Measurements from ENCODE around the gene TM9SF3.

The TM9SF3 gene

DNA sequence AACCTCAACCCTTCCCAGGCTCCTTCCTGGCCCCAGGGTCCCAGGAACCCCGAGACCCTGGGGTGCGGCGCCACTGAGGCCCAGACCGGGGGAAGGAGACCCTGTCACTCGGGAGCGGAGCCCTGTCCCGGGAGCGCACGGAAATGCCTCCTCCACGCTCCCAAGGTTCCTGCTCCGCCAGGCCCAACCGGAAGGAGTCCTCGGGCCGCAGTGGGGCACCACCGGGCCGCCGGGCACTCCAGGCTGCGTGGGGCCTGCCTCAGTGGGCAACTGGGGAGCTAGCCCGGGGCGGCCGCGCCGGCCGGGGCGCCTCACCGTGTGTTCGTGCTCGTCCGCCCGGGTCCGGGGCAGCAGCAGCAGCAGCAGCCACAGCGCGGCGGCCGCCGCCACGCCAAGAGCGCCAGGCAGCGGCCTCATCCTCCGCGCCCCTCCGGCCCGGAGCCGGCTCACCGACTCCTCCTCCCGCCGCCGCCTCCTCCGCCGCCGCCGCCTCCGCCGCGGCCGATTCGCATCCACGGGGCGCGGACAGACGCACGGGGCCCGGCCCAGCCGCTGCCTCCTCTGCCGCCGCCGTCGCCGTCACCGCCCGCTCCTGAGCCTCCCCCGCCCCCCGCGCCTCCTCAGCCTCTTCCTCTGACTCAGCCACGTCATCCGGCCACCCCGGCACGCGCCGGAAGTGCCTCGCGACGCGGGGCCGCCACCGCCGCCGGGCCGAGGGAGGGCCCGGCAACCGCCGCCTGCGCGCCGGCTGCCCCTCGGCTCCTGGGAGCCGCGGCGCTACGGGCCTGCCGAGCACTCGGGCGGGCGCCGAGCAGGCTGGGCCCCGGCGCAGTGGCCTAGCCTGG, at the start of gene TM9SF3:
TM9SF3 (minus strand) TSS at position 594 of the 845 bp plus-strand sequence; CDS start at position 417, 177 bp downstream.
- no peak for DNase-seq (ENCODE audit: low read depth, low spot score)
- H3K27ac ChIP-seq: peak within 1 kb of the TSS; percentile 97

DNA sequence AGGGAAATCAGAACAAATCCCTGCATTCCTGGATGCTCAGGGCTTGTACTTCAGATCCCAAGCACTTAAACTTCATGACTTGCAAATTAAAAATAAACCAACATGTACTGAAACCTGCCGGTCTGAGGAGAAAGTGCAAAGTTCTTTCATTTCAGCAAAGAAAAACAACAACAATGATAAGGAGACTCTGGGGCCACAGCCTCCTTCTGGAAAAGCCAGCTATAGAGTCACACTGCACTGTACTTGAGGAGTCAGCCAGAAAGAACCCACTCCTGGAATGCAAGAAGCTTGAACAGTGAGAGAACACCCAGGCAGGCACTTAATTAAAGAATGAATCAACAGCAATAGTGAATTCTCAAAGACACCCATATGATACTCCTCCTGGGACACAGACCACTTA, 49.7 kb upstream of the TM9SF3 start:
- H3K27ac ChIP-seq: no peak overlapping the region
- no peak for DNase-seq (ENCODE audit: low read depth, low spot score)

DNA sequence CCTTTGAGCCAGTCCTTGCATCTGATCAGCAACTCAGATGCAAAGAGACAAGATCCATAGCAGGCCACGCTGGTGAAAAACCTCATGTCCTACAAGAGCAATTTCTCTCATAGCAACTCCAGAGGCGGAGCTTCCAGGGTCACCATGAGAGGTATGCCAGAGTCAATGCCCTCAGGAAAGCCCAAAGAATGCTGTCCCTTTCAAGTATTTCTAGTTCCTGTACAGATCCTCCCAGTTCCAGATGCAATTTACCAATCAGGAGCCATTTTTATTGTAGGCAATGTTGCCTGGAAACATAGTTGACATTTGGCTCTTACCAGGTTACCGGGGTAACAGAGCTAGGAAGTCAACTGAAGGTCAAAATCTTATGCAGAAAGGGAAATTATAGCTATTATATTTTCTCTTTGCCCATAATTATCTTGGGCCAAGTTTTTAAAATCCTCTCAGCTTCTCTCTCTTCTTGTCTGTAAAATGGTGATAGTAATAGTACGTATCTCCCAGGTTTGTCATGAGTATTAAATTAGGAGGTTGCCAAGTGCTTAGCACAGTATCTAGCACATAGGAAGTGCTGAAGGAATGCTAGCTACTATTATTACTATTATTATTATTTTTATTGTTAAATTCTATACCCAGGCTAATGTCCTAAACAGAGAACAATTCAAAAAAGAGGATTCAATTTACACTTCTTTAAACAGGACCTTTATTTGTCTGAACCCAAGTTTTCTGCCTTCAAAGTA, 46.3 kb upstream of the TM9SF3 start:
- no peak for DNase-seq (ENCODE audit: low read depth, low spot score)
- H3K27ac ChIP-seq: no peak overlapping the region

DNA sequence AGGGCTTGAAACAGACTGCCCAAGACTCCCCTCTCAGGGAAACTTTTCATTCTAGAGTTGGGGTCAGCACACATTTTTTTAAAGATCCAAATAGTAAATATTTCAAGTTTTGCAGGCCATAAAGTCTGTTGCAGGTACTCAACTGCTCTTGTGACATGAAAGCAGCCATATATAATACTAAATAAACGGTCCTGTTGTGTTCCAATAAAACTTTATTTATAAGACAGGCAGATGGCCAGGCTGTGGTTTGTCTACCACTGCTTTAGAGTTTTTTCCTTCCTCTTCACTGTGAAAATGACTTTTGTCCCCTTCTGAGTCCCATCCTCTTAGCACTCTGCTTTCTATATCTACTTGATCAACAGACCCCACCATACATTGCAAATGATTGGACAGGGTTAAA, 40.5 kb upstream of the TM9SF3 start:
- DNase-seq (ENCODE audit: low read depth, low spot score): no peak
- H3K27ac ChIP-seq: no peak overlapping the region

DNA sequence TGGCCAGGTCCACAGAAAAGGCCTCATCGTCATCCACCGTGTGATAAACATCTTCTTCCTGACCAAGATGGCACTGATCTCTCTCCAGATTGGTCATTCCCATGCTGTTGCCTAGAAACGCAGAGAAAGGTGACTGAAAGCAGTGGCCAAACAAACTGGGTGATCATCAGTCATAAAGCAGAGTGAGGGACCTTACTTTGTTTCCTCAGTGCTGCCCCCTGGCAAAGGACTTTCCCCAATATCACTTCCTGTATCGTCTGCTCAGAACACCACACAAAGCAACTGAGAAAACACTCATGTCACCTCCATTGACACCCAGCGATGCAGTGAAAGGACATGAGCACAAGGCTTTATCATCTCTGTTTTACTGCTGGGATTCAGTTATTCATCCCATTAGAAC, 40.0 kb upstream of the TM9SF3 start:
- DNase-seq (ENCODE audit: low read depth, low spot score): no peak
- H3K27ac ChIP-seq: no peak overlapping the region

DNA sequence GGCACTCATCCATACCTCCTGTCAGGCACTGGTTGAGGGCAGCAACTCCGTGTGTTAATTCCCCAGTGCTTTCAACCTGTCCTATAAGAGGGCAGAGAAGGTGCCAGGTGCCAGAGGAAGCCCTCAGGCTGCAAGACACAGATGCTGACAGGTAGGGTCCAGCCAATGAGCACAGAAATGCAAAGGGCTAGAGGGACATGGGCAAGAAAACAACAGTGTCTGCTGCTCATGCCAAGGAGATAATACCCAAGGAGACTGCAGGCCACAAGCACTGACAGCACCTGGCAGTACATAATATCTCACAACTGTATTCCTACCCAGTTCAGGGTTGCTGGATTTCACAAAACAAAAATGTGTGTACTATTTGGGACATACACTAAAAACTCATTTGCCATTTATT, 38.4 kb upstream of the TM9SF3 start:
- DNase-seq (ENCODE audit: low read depth, low spot score): no peak

DNA sequence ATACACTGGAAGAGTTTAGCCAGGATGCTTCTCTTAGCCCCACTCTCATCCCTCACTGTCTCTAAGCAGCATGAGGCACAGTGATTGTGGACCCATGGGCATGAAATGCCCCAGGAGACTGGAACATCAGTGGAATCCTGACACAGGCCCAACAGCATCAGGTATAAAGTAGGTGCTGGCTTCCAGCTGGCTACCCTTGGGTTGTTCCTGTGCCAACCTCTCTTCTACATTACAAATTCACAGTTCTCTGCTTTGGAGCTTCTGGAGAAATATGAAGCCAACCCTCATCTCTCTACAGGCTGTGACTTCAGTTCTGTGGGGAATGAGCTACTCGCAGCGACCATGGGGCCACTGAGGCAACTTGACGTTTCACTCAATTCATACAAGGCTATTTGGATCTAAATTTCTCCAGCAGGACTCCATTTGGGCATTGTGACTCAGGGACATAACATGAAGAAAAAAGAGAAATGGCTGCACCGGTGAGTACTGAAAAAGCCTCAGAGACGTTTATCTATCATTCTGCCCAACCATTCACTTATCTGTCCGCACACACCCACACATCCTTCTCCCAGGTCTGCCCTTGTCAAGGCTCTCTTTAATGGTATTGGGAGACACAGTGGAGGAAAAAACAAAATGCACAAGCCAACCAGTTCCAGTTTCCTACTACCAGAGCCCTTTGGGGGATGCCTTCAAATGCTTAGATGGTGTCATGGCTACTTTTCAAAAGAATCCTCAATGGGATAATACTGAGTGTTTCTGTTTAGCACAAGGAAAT, 35.4 kb upstream of the TM9SF3 start:
- DNase-seq (ENCODE audit: low read depth, low spot score): no peak
- no peak overlapping the region for H3K27ac ChIP-seq

More for the DNA sequence above, 38.4 kb upstream of the TM9SF3 start:
- no peak overlapping the region for H3K27ac ChIP-seq

DNA sequence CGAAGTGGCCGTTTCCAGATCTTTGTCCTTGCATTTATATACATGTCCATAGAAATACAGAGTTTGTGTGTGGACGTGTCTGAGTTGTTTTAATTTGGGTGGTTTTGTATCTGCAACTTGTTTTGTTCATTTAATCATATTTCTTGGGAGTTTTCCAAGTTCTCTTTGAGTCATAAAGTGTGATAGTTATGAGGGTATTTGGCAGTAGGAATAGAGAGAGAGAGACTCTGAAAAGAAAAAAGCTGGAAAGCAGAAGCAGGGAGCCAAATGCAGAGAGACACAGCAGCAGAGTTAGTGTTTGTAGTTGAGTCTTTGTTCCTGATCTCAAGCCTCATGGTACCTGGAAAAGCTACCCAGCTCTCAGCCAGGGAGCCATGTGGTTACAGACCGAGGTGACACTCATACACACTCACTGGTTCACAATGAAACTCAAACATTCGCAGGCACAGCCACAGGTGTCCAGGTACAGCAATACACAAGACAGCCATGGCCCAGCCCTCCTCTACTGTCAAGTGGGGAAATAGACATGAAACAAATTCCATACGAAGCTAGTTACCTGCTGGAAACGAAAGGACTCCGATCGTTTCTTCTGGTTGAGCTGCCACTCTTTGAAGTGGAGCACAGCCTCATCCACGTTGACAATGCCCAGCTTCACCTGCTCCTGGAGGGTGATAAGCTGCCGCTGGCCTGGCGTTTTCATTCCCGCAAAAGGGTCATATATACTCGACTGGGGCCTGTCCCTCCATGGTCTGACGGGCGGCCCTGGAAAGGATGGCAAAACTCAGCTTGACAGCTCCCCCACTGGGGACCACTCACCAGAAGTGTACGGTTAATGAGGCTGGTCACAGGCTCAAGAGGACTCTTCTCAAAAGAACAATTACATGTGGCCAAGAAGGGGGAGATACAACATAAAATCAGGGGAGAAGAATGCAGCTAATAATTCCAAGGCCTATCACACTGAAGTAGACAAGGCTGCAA, 33.3 kb upstream of the TM9SF3 start:
- no peak overlapping the region for H3K27ac ChIP-seq
- no peak for DNase-seq (ENCODE audit: low read depth, low spot score)

DNA sequence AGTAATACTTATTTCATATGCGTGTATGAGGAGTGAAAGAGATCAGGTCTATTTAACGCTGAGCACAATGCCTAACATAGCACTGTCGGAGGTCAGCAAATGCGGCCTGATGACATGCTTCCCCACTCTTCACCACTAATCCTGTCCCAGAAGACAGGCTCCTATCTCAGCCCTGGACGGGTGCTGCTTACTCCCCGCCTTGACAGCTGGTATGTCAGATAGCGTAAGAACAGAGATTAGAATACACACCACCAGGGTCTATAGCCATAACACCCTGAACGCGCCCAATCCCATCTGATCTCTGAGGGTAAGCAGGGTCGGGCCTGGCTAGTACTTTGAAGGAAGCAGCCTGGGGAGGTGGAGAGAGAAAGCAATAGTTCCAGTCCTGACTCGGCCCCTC, 32.3 kb upstream of the TM9SF3 start:
- H3K27ac ChIP-seq: no peak overlapping the region
- no peak for DNase-seq (ENCODE audit: low read depth, low spot score)

DNA sequence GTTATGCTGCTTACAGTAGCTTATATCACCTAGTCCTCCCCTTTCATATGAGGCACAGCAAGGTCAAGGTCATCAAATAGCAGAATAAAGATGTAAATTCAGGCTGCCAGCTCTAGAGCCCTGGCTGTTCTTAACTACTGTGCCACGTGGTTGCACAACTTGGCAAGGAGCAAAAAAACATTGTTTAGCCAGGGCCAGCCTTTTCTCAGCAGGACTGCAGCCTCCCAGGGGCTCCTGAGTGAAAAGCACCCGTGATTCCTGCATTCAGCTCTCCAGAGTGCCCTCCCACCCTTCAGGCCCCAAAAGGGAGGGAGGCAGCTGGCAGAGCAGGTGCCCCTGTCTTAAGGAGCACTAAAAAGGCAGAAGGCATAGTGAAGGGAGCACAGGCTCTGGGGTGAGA, 31.8 kb upstream of the TM9SF3 start:
- no peak for DNase-seq (ENCODE audit: low read depth, low spot score)
- H3K27ac ChIP-seq: no peak overlapping the region

DNA sequence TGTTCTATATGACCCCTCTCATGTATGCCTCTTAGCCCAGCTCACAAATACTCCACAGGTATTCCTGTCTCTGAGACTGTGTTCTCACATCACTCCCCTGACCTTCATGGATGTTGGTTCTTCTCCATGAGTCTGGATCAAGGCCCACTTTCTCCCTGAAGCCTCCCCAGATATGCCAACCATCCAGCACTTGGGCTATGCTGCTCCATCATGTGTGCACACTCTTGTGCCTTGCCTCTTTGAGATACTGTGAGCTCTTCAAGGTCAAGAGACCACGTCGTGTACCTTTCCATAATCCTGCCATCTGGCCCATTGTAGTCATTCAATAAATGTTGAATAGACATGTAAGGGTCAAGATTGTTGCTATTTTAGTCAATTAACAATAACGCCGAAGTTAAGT, 30.1 kb upstream of the TM9SF3 start:
- H3K27ac ChIP-seq: no peak overlapping the region
- DNase-seq (ENCODE audit: low read depth, low spot score): no peak

DNA sequence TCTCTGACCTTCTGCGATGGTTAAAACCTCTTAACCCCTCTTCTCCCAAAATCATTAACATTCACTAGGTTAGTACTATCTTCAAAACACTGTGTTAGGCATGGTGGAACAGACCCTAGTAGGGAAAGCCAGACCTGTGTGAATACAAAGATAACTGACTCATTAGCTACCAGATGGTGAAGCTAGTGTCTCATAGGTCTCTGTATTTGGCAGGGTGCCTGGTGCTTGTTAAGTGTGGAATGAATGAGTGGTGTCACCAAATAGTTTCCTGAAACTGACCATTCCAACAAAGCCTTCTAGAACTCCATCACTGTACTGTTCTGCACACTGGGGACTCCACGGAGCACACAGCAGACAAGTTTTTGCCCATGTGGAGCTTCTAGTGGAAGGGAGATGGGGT, 27.7 kb upstream of the TM9SF3 start:
- no peak overlapping the region for H3K27ac ChIP-seq
- peak; percentile 70 for DNase-seq (ENCODE audit: low read depth, low spot score)

DNA sequence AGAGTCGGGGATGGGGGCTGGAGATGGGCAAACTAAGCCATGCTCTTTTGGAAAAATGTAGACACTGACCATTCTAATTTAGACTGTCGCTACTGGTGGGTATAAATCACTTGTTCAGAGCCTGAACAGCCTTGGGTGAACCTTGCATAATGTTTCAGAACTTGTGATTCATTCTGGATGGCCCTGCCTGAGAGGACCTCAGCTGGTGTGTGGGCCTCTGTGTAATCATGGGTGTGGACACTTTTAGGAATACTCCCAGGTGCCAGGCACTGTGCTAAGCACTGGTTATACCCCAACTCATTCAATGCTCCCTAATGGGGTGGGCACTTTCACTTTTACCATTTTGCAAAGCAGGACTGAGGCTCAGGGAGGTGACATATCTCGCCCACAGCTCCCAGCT, 26.8 kb upstream of the TM9SF3 start:
- no peak for DNase-seq (ENCODE audit: low read depth, low spot score)
- H3K27ac ChIP-seq: no peak overlapping the region

DNA sequence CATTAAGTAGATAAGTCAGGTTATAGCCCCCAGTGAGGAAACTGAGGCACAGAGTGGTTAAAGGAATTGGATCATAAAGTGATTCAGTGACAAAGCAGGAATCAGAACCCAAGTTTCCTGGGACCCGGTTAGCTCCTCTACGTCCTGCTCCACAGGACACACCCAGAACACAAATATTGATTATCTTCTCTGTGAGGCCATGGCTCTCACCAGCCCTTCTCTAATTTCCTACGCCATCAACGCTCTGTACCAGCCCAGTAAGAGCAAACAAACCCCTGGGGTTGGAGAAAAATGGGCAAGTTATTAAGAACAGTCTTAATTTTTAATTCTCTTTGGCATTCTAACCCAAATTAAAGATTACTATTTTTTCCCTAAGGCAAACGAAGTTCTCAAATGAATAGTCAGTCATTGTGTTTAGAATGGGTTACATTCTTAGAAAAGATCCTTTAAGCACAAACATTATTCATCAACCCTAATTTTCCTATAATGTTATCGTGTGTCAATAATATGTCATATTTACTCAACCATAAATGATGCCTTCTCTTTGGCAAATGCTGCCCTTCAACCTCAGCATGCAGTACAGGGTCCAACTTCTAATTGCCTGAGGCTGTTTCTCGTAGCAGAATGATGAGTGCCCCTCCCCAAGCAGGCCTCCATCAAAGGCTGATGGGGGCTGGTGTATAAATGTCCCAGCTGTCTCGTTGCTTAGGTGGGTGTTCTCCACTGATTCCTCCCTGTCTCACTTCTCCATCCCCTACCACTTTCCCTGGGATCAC, 25.4 kb upstream of the TM9SF3 start:
- H3K27ac ChIP-seq: no peak overlapping the region
- DNase-seq (ENCODE audit: low read depth, low spot score): no peak

DNA sequence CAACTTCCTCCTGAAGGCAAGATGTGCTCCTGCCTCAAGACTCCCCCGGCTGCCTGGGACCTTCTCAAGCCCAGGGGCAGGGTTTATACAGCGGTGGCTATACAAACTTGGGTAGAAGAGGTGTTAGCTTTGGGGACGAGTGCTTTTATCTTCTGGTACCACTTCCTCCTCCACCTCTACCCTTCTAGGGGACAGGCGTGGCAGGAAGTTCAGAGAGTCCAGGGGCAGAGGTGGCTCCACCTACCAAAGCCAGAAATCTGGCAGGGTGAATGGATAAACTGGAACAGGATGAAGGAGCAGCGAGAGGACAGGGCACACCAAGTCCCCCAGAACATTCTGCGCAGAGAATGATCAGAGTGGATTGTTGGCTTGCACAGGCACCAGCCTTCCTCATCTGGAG, 24.0 kb upstream of the TM9SF3 start:
- no peak overlapping the region for H3K27ac ChIP-seq
- no peak for DNase-seq (ENCODE audit: low read depth, low spot score)

DNA sequence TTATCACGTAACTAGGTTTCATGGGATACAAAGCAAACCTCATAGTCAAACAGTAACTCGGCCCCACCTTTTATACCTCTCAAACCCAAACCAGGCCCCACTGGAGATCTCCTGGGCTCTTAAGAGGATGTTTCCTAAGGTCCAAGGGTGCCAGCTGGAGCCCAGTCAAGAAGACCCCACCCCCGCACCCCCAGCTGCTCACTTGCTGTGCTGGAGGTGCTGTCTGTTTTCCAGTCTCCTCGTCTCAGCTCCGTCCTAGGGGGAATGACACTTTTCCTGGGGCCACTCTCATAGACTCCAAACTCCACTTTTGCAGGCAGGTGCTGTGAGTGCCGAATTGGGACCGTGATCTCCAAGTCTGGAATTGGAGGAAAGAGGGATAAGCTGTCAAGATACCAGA, 22.7 kb upstream of the TM9SF3 start:
- no peak overlapping the region for H3K27ac ChIP-seq

DNA sequence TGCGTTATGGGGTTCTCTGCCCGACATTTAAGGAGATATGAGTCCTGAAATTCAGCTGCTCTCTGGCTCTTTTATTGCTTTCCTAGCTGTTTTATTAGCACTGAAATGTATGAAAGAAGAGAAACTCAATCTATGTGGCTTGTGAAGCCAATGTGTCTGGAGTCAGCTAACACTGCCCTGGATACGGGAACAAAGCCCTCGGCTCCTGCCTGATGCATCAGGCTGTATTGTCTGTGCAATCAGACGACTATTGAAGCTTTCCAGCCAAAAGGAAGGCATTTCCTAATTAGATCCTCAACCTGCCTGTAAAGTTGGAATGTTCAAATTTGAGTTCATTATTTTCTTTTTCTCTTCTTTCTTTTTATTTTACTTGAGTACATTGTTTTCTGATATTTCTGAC, 22.0 kb upstream of the TM9SF3 start:
- DNase-seq (ENCODE audit: low read depth, low spot score): no peak
- no peak overlapping the region for H3K27ac ChIP-seq

More for the DNA sequence above, 22.7 kb upstream of the TM9SF3 start:
- DNase-seq (ENCODE audit: low read depth, low spot score): no peak

DNA sequence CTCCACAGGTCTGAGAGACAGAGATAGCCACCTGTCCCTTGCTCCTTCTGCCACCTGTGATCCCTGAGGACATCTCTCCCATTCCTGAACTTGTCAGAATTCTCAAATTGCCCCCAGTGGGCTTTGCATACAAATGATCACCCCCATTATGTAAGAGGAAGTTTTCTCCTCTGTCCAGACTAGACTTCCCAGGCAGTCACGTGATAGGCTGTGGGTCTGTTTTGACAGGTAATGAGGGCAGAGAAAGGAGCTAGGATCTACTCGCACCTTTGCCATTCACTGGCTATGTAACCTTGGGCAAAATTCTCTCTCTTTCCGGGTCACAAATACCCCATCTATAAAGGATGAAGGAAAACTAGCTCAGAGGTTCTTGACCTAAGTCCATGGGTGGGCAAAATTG, 21.4 kb upstream of the TM9SF3 start:
- no peak for DNase-seq (ENCODE audit: low read depth, low spot score)
- no peak overlapping the region for H3K27ac ChIP-seq

DNA sequence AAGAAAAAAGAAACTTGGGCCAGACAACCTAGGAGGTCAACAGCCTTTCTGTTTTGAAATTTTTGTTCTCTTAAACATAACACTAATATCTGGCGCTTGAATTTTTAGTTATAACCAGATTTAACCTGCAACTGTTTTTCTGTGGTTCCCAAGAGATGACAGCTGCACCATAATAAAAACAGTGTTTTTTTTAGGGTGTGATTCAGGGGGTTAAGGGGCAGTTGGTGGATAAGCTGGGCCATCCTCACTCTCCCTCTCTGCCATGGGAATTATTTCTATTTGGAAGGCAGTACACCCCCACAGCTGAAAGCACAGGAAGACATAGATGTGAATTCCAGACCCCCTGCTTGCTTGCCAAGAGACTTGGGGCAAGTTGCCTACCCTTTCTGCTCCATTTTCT, 20.1 kb upstream of the TM9SF3 start:
- H3K27ac ChIP-seq: no peak overlapping the region
- no peak for DNase-seq (ENCODE audit: low read depth, low spot score)
